GM23338 (cell line): Measurements from ENCODE around the gene MPEG1. TPM values are rescaled to one million over a fixed set of nuclear protein-coding genes. Genes with fewer than 3 reads are reported as not detected.

Experiments
- ATAC-seq: fragments of 200-7000 bp; cut with Tn5 transposase; 3 replicates; pipeline ENCODE4 v1.9.1; 2020
- DNase-seq: peaks from one replicate; pipeline ENCODE4 v3.0.0-alpha.2; 2015; ENCODE audit warnings: low spot score
- H2AFZ ChIP-seq: fragments of 200-600 bp; sonication (generic); 2 replicates; pipeline ENCODE4 v1.8.0; 2016; ENCODE audit warnings: antibody characterized with exemption, mild to moderate bottlenecking, moderate library complexity
- H3F3A ChIP-seq: fragments of 200-600 bp; sonication (generic); replicated peaks from 2 replicates; pipeline ENCODE4 v1.8.0; 2017; ENCODE audit warnings: antibody characterized with exemption, mixed run types, low read depth
- H3K27ac ChIP-seq: fragments of 200-600 bp; sonication (generic); 2 replicates; pipeline ENCODE4 v1.6.1; 2016; ENCODE audit warnings: low read depth
- H3K27me3 ChIP-seq: fragments of 200-600 bp; sonication (generic); 2 replicates; pipeline ENCODE4 v1.8.0; 2016; ENCODE audit warnings: mild to moderate bottlenecking, mixed run types, moderate library complexity; ENCODE audit not compliant: insufficient read depth
- H3K36me3 ChIP-seq: fragments of 200-600 bp; sonication (generic); 2 replicates; pipeline ENCODE4 v1.8.0; 2016; ENCODE audit warnings: mild to moderate bottlenecking; ENCODE audit not compliant: insufficient read depth
- H3K4me1 ChIP-seq: fragments of 200-600 bp; sonication (generic); 2 replicates; pipeline ENCODE4 v1.8.0; 2016; ENCODE audit warnings: mild to moderate bottlenecking, moderate library complexity; ENCODE audit not compliant: insufficient read depth
- H3K4me2 ChIP-seq: fragments of 200-600 bp; sonication (generic); 2 replicates; pipeline ENCODE4 v1.7.1; 2017; ENCODE audit warnings: mixed run types
- H3K4me3 ChIP-seq: fragments of 200-600 bp; sonication (generic); 2 replicates; pipeline ENCODE4 v1.6.1; 2016; ENCODE audit warnings: mixed run types
- H3K79me2 ChIP-seq: fragments of 200-600 bp; sonication (generic); replicated peaks from 2 replicates; pipeline ENCODE4 v1.8.0; 2017; ENCODE audit warnings: mild to moderate bottlenecking; ENCODE audit not compliant: insufficient read depth
- H3K9me2 ChIP-seq: fragments of 200-600 bp; sonication (generic); 2 replicates; pipeline ENCODE4 v1.8.0; 2017; ENCODE audit not compliant: insufficient read depth
- H4K20me1 ChIP-seq: fragments of 200-600 bp; sonication (generic); replicated peaks from 2 replicates; pipeline ENCODE4 v1.8.0; 2017; ENCODE audit warnings: mild to moderate bottlenecking; ENCODE audit not compliant: insufficient read depth
- H3K27ac Mint-ChIP-seq: 2 replicates; pipeline ENCODE4 v1.8.0; 2020; ENCODE audit warnings: inconsistent platforms, mild to moderate bottlenecking, moderate library complexity, mixed read lengths
- H3K27me3 Mint-ChIP-seq: 3 replicates; pipeline ENCODE4 v1.8.0; 2022; ENCODE audit warnings: low read depth, mild to moderate bottlenecking, moderate library complexity, mixed read lengths, inconsistent platforms; ENCODE audit not compliant: insufficient read depth, poor library complexity
- H3K36me3 Mint-ChIP-seq: 3 replicates; pipeline ENCODE4 v1.8.0; 2021; ENCODE audit warnings: low read depth, mild to moderate bottlenecking, inconsistent platforms, moderate library complexity, mixed read lengths
- H3K4me1 Mint-ChIP-seq: 3 replicates; pipeline ENCODE4 v1.8.0; 2020; ENCODE audit warnings: mild to moderate bottlenecking, inconsistent platforms, mixed read lengths
- H3K4me3 Mint-ChIP-seq: 3 replicates; pipeline ENCODE4 v1.8.0; 2021; ENCODE audit warnings: moderate library complexity, mild to moderate bottlenecking, inconsistent platforms, mixed read lengths
- H3K9me3 Mint-ChIP-seq: 3 replicates; pipeline ENCODE4 v1.8.0; 2020; ENCODE audit warnings: moderate library complexity, mild to moderate bottlenecking, inconsistent platforms, mixed read lengths
- CREB1 ChIP-seq: fragments of 250-450 bp; sonication (Bioruptor Pico); IDR thresholded peaks from 2 replicates; pipeline ENCODE4 v1.5.0; 2020; ENCODE audit warnings: low read depth, mild to moderate bottlenecking, moderate library complexity
- CTCF ChIP-seq, 2 experiments: fragments of 200-600 bp in 1 of 2; sonication (generic) in 1 of 2; conservative IDR thresholded peaks; 2 replicates each; pipeline versions ENCODE4 v1.5.1 to v1.6.1; 2016 to 2017; ENCODE audit warnings: antibody characterized with exemption in 2 of 2, low read depth in 2 of 2, mild to moderate bottlenecking in 2 of 2, moderate library complexity in 1 of 2
- EZH2 ChIP-seq: fragments of 200-600 bp; sonication (generic); IDR thresholded peaks from one replicate; pipeline ENCODE4 v1.8.0; 2017; ENCODE audit warnings: antibody characterized with exemption, mild to moderate bottlenecking, low read depth; ENCODE audit not compliant: unreplicated experiment
- EZH2phosphoT487 ChIP-seq: fragments of 200-600 bp; sonication (generic); IDR thresholded peaks from one replicate; pipeline ENCODE4 v1.8.1; 2018; ENCODE audit warnings: antibody characterized with exemption; ENCODE audit not compliant: unreplicated experiment
- JUNB ChIP-seq: IDR thresholded peaks from one replicate; pipeline ENCODE4 v1.6.1; 2016; ENCODE audit warnings: antibody characterized with exemption; ENCODE audit not compliant: unreplicated experiment
- NANOG ChIP-seq: IDR thresholded peaks from 2 replicates; pipeline ENCODE4 v1.6.1; 2016; ENCODE audit warnings: antibody characterized with exemption, borderline replicate concordance
- POLR2AphosphoS5 ChIP-seq: IDR thresholded peaks from 2 replicates; pipeline ENCODE4 v1.6.1; 2016; ENCODE audit warnings: antibody characterized with exemption, low read depth
- REST ChIP-seq: IDR thresholded peaks from one replicate; pipeline ENCODE4 v1.6.1; 2018; ENCODE audit warnings: antibody characterized with exemption; ENCODE audit not compliant: unreplicated experiment
- STAT1 ChIP-seq: IDR thresholded peaks from one replicate; pipeline ENCODE4 v1.6.1; 2016; ENCODE audit warnings: antibody characterized with exemption; ENCODE audit not compliant: unreplicated experiment
- ZNF114 ChIP-seq: fragments of 250-450 bp; sonication (Bioruptor Pico); IDR thresholded peaks from 2 replicates; pipeline ENCODE4 v1.5.0; 2020; ENCODE audit warnings: mild to moderate bottlenecking, moderate library complexity
- polyA plus RNA-seq: library from polyadenylated mRNA; unstranded; fragments of >200 nt; fragmentation: Nextera tagmentation; extraction: Ambion mirVana; gene quantifications from 2 replicates; pipeline ENCODE4 v1.2.1, GENCODE V29; 2016
- total RNA-seq: library from RNA; depleted of rRNA; stranded (reverse); fragments of >200 nt; shearing (Covaris generic); gene quantifications from 2 replicates; pipeline ENCODE4 v1.2.3, GENCODE V29; 2014
- TF ChIP-seq, protein P1 (sequence below): fragments of 250-450 bp; sonication (Bioruptor Pico); IDR thresholded peaks from 2 replicates; pipeline ENCODE4 v1.5.0; 2020; ENCODE audit warnings: mild to moderate bottlenecking, moderate library complexity
- TF ChIP-seq, protein P2 (sequence below): IDR thresholded peaks from 2 replicates; pipeline ENCODE4 v1.6.1; 2016; ENCODE audit warnings: antibody characterized with exemption

Gene MPEG1
- total and polyA plus RNA-seq, 2 experiments from 2014 or later = not detected

DNA sequence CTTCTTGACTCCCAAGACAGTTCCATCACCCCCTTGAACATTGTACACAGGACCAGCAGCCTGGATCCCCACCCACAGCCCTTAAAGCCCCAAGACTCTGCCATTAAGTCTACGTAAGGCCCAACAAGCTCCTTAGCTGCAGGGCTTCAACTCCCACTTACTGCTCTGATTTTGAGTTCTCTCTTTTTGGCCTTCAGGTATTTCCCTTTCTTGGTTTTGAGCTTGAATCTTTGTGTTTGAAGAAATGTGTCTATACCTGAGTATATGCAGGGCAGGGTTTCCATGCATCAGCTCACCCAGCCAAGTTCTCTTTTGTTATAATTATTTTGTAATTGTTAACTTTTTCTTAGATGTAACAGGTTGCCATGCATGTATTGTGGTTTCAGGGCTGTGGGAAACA lies 10.4 kb upstream of the MPEG1 start (continued):
- TF ChIP-seq, protein P1, sequence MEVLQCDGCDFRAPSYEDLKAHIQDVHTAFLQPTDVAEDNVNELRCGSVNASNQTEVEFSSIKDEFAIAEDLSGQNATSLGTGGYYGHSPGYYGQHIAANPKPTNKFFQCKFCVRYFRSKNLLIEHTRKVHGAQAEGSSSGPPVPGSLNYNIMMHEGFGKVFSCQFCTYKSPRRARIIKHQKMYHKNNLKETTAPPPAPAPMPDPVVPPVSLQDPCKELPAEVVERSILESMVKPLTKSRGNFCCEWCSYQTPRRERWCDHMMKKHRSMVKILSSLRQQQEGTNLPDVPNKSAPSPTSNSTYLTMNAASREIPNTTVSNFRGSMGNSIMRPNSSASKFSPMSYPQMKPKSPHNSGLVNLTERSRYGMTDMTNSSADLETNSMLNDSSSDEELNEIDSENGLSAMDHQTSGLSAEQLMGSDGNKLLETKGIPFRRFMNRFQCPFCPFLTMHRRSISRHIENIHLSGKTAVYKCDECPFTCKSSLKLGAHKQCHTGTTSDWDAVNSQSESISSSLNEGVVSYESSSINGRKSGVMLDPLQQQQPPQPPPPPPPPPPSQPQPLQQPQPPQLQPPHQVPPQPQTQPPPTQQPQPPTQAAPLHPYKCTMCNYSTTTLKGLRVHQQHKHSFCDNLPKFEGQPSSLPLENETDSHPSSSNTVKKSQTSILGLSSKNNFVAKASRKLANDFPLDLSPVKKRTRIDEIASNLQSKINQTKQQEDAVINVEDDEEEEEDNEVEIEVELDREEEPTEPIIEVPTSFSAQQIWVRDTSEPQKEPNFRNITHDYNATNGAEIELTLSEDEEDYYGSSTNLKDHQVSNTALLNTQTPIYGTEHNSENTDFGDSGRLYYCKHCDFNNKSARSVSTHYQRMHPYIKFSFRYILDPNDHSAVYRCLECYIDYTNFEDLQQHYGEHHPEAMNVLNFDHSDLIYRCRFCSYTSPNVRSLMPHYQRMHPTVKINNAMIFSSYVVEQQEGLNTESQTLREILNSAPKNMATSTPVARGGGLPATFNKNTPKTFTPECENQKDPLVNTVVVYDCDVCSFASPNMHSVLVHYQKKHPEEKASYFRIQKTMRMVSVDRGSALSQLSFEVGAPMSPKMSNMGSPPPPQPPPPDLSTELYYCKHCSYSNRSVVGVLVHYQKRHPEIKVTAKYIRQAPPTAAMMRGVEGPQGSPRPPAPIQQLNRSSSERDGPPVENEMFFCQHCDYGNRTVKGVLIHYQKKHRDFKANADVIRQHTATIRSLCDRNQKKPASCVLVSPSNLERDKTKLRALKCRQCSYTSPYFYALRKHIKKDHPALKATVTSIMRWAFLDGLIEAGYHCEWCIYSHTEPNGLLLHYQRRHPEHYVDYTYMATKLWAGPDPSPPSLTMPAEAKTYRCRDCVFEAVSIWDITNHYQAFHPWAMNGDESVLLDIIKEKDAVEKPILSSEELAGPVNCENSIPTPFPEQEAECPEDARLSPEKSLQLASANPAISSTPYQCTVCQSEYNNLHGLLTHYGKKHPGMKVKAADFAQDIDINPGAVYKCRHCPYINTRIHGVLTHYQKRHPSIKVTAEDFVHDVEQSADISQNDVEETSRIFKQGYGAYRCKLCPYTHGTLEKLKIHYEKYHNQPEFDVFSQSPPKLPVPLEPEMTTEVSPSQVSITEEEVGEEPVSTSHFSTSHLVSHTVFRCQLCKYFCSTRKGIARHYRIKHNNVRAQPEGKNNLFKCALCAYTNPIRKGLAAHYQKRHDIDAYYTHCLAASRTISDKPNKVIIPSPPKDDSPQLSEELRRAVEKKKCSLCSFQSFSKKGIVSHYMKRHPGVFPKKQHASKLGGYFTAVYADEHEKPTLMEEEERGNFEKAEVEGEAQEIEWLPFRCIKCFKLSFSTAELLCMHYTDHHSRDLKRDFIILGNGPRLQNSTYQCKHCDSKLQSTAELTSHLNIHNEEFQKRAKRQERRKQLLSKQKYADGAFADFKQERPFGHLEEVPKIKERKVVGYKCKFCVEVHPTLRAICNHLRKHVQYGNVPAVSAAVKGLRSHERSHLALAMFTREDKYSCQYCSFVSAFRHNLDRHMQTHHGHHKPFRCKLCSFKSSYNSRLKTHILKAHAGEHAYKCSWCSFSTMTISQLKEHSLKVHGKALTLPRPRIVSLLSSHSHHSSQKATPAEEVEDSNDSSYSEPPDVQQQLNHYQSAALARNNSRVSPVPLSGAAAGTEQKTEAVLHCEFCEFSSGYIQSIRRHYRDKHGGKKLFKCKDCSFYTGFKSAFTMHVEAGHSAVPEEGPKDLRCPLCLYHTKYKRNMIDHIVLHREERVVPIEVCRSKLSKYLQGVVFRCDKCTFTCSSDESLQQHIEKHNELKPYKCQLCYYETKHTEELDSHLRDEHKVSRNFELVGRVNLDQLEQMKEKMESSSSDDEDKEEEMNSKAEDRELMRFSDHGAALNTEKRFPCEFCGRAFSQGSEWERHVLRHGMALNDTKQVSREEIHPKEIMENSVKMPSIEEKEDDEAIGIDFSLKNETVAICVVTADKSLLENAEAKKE = no peak
- TF ChIP-seq NANOG = no peak

DNA sequence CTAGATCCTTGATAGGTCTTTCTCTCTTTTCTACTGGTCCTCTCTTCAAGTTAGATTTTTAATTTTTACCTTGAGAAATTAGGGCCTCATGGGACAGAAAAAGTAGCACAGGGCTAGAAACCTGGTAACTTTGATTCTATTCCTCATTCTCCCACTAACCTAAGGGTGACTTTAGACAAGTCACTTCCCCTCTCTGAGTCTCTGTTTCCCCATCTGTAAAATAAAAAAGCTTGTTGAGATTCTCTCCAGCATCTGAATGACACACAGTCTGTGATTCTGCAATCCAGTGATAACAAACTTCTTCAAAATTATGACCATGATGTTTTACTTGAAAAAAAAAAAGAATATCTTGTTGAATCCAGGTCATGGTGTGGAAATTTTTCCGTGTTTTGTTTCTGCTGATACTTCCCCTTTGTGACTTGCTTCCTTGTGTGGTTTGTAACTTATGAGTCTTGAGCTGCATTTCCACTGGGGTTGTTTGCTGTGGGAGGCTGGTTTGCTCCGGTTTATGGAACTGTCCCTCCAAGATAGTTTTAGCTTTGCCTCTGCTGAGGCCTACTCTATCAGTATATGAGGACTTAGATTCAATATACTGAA lies 9.8 kb upstream of the MPEG1 start:
- Histone ChIP-seq H3K4me3 (no peak overlapping the region), H3K36me3 (no peaks in the 10 kb centered on the region), H3K9me2 (peaks cover 17% of the 10 kb centered on the region; the same call in 1 of the 2 replicates), H3K4me2 (no peak overlapping the region), H3K79me2 (no peaks in the 10 kb centered on the region), H2AFZ (no peak overlapping the region), H3K4me1 (no peaks in the 10 kb centered on the region), H3K27ac (no peak overlapping the region), H4K20me1 (no peaks in the 10 kb centered on the region), H3K27me3 (no peaks in the 10 kb centered on the region), H3F3A (no peaks in the 10 kb centered on the region)
- Mint-ChIP-seq H3K36me3 (no peaks in the 10 kb centered on the region), H3K4me1 (no peaks in the 10 kb centered on the region; the same call in 2 of the 3 replicates), H3K4me3 (no peak overlapping the region), H3K9me3 (no peaks in the 10 kb centered on the region), H3K27ac (no peak overlapping the region), H3K27me3 (peaks cover 5% of the 10 kb centered on the region)
- no peak for DNase-seq
- ATAC-seq = no peak
- TF ChIP-seq STAT1 (no peak), EZH2 (no peak), ZNF114 (no peak), NANOG (no peak), CTCF (conservative IDR thresholded peaks at IDR 0.05; ENCODE audit: low read depth in 2 of 2) (no peak), CREB1 (no peak), REST (no peak), POLR2AphosphoS5 (no peak), EZH2phosphoT487 (no peak), JUNB (no peak)
- TF ChIP-seq, protein P2, sequence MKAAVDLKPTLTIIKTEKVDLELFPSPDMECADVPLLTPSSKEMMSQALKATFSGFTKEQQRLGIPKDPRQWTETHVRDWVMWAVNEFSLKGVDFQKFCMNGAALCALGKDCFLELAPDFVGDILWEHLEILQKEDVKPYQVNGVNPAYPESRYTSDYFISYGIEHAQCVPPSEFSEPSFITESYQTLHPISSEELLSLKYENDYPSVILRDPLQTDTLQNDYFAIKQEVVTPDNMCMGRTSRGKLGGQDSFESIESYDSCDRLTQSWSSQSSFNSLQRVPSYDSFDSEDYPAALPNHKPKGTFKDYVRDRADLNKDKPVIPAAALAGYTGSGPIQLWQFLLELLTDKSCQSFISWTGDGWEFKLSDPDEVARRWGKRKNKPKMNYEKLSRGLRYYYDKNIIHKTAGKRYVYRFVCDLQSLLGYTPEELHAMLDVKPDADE = no peak
